CD14-positive monocyte (primary cell): ENCODE measurements around the gene CISH. TPM values are rescaled to one million over a fixed set of nuclear protein-coding genes. Genes with fewer than 3 reads are reported as not detected.
A peak's percentile ranks its signal among the peaks of the same experiment; 100 is the strongest.

Experiments
- DNase-seq, 3 donors: peaks; one replicate each; pipeline ENCODE4 v3.0.0-alpha.2; 2011 to 2022
- H2AFZ ChIP-seq: 2 replicates; pipeline ENCODE4 v1.6.0; 2012; ENCODE audit warnings: mild to moderate bottlenecking, low read depth, low read length, inconsistent platforms; ENCODE audit not compliant: insufficient read depth, poor library complexity, severe bottlenecking
- H3K27ac ChIP-seq, 2 donors: 1 replicate in 1 of 2; 2 replicates in 1 of 2; pipeline ENCODE4 v1.5.1; 2012 to 2013; ENCODE audit warnings: low read length in 2 of 2, control low read depth in 1 of 2, inconsistent platforms in 1 of 2, low read depth in 1 of 2, mild to moderate bottlenecking in 1 of 2
- H3K27me3 ChIP-seq, 2 donors: one replicate each; pipeline versions ENCODE4 v1.6.0 to v1.6.1; 2011 to 2013; ENCODE audit warnings: low read length in 2 of 2; ENCODE audit not compliant: control insufficient read depth in 2 of 2, insufficient read depth in 2 of 2
- H3K36me3 ChIP-seq, 2 donors: replicated peaks in 1 of 2; 1 replicate in 1 of 2; 2 replicates in 1 of 2; pipeline versions ENCODE4 v1.5.1 to v1.6.1; 2012 to 2013; ENCODE audit warnings: low read length in 2 of 2, control low read depth in 1 of 2, inconsistent platforms in 1 of 2, mild to moderate bottlenecking in 1 of 2; ENCODE audit not compliant: insufficient read depth in 2 of 2, control insufficient read depth in 1 of 2
- H3K4me1 ChIP-seq, 2 donors: 1 replicate in 1 of 2; 2 replicates in 1 of 2; pipeline versions ENCODE4 v1.5.1 to v1.6.1; 2012 to 2013; ENCODE audit warnings: low read length in 2 of 2, control low read depth in 1 of 2, inconsistent platforms in 1 of 2, mild to moderate bottlenecking in 1 of 2, moderate library complexity in 1 of 2; ENCODE audit not compliant: insufficient read depth in 2 of 2, control insufficient read depth in 1 of 2
- H3K4me2 ChIP-seq: replicated peaks from 2 replicates; pipeline ENCODE3; 2012; ENCODE audit warnings: low read length, moderate library complexity, mild to moderate bottlenecking; ENCODE audit not compliant: poor library complexity, severe bottlenecking; ENCODE audit errors: extremely low read depth
- H3K4me3 ChIP-seq, 3 experiments: fragments of 200-600 bp in 1 of 3; sonication (generic) in 1 of 3; replicated peaks in 1 of 3; 1 replicate in 2 of 3; 2 replicates in 1 of 3; pipeline ENCODE4 v1.5.1; 2011 to 2013; ENCODE audit warnings: low read length in 3 of 3, mild to moderate bottlenecking in 3 of 3, control low read depth in 2 of 3, low read depth in 2 of 3, inconsistent platforms in 1 of 3, moderate library complexity in 1 of 3
- H3K79me2 ChIP-seq: 2 replicates; pipeline ENCODE4 v1.6.0; 2012; ENCODE audit warnings: mild to moderate bottlenecking, control low read depth, inconsistent platforms, low read length, moderate library complexity; ENCODE audit not compliant: insufficient read depth
- H3K9ac ChIP-seq: 2 replicates; pipeline ENCODE4 v1.6.0; 2017; ENCODE audit warnings: low read length, mild to moderate bottlenecking; ENCODE audit not compliant: insufficient read depth, poor library complexity, severe bottlenecking
- H3K9me3 ChIP-seq, 2 donors: replicated peaks in 1 of 2; 1 replicate in 1 of 2; 2 replicates in 1 of 2; pipeline versions ENCODE4 v1.5.1 to v1.6.1; 2012 to 2013; ENCODE audit warnings: low read length in 2 of 2, control low read depth in 1 of 2; ENCODE audit not compliant: control insufficient read depth in 1 of 2, insufficient read depth in 1 of 2
- H4K20me1 ChIP-seq: 2 replicates; pipeline ENCODE4 v1.6.0; 2012; ENCODE audit warnings: mild to moderate bottlenecking, low read length, control low read depth, moderate library complexity; ENCODE audit not compliant: insufficient read depth
- H3K27ac Mint-ChIP-seq, 7 donors: one replicate each; pipeline ENCODE4 v1.8.0; 2020; ENCODE audit warnings: mild to moderate bottlenecking in 7 of 7, mixed read lengths in 7 of 7, moderate library complexity in 6 of 7, inconsistent platforms in 2 of 7
- H3K27me3 Mint-ChIP-seq, 3 donors: one replicate each; pipeline ENCODE4 v1.8.0; 2021 to 2022; ENCODE audit warnings: low read depth in 3 of 3, mild to moderate bottlenecking in 3 of 3, mixed read lengths in 3 of 3, moderate library complexity in 3 of 3, inconsistent platforms in 1 of 3
- H3K36me3 Mint-ChIP-seq, 2 donors: one replicate each; pipeline ENCODE4 v1.8.0; 2020; ENCODE audit warnings: mixed read lengths in 2 of 2, inconsistent platforms in 1 of 2, mild to moderate bottlenecking in 1 of 2
- H3K4me1 Mint-ChIP-seq: one replicate; pipeline ENCODE4 v1.8.0; 2020; ENCODE audit warnings: mild to moderate bottlenecking, mixed read lengths
- H3K4me3 Mint-ChIP-seq, 2 donors: one replicate each; pipeline ENCODE4 v1.8.0; 2020; ENCODE audit warnings: mild to moderate bottlenecking in 2 of 2, mixed read lengths in 2 of 2, moderate library complexity in 1 of 2
- H3K9me3 Mint-ChIP-seq, 7 donors: one replicate each; pipeline ENCODE4 v1.8.0; 2020 to 2022; ENCODE audit warnings: mixed read lengths in 7 of 7, mild to moderate bottlenecking in 6 of 7, moderate library complexity in 6 of 7, inconsistent platforms in 2 of 7
- CTCF ChIP-seq: fragments of 200-600 bp; IDR thresholded peaks from one replicate; pipeline ENCODE4 v1.8.0; 2022; ENCODE audit warnings: antibody characterized with exemption, mild to moderate bottlenecking
- WGBS: methylation state at CpG from one replicate; pipeline ENCODE4 v1.1.5; 2013; ENCODE audit warnings: missing lambda C conversion rate; ENCODE audit not compliant: insufficient coverage; 5-methylcytosine and 5-hydroxymethylcytosine counted together
- intact Hi-C, 2 donors: fragments of 100-400 bp; cut with micrococcal nuclease; formaldehyde crosslinking; loops; one replicate each; pipeline versions ENCODE4 v1.15.0 to v1.15.1; 2023
- polyA plus RNA-seq, 3 donors: library from polyadenylated mRNA; depleted of rRNA in 1 of 3; unstranded in 2 of 3; stranded (reverse) in 1 of 3; fragments of 300-500 nt in 2 of 3; fragments of >200 nt in 1 of 3; fragmentation: Illumina TruSeq in 2 of 3; gene quantifications; 1 replicate in 2 of 3; 2 replicates in 1 of 3; pipeline ENCODE4 v1.2.3, GENCODE V29; 2012 to 2021

Gene CISH
- polyA plus RNA-seq, 3 donors, result 2.9 to 20.1 (median 6.2) TPM

- no peak overlapping the region for H2AFZ ChIP-seq
- H3K27ac Mint-ChIP-seq, result peak overlapping the region in 2 of 7 donors; percentile 49 to 50
- WGBS, result 90% methylated on average over 2 of the region's 2 CpGs
- H3K79me2 ChIP-seq, result peaks cover 7% of the 10 kb centered on the region
- intact Hi-C loops, result no loop called here
- no peak overlapping the region for H3K9ac ChIP-seq
- no peaks in the 10 kb centered on the region for H3K27me3 ChIP-seq
- no peak overlapping the region for H3K4me2 ChIP-seq
- H4K20me1 ChIP-seq, result peaks cover 100% of the 10 kb centered on the region
- no peak for TF ChIP-seq CTCF
- H3K36me3 Mint-ChIP-seq, result peaks cover 66 to 67% of the 10 kb centered on the region in 2 donors
- peaks cover 8% of the 10 kb centered on the region for H3K4me1 Mint-ChIP-seq
- H3K4me1 ChIP-seq, result no peaks in the 10 kb centered on the region
- H3K27me3 Mint-ChIP-seq, result peaks cover 0 to 1% (median 0%) of the 10 kb centered on the region in 3 donors
- H3K9me3 ChIP-seq, result no peaks in the 10 kb centered on the region
- DNase-seq, result no peak
- no peak overlapping the region for H3K27ac ChIP-seq
- H3K9me3 Mint-ChIP-seq, result no peaks in the 10 kb centered on the region
- H3K4me3 Mint-ChIP-seq, result no peak overlapping the region
- H3K36me3 ChIP-seq, result peaks cover 56 to 67% of the 10 kb centered on the region in 2 donors
- no peak overlapping the region for H3K4me3 ChIP-seq
These were observed 37.4 kb upstream of the CISH start for GRCh38 chr3:50648944-50649343.

GRCh38 chr3:50648313-50648712, 36.7 kb upstream of the CISH start:
- Histone ChIP-seq H3K4me1 (no peaks in the 10 kb centered on the region), H3K9ac (no peak overlapping the region), H3K4me3 (no peak overlapping the region), H3K27ac (no peak overlapping the region), H3K9me3 (no peaks in the 10 kb centered on the region), H3K27me3 (no peaks in the 10 kb centered on the region), H2AFZ (no peak overlapping the region), H3K36me3 (peaks cover 63 to 74% of the 10 kb centered on the region in 2 donors), H4K20me1 (peaks cover 100% of the 10 kb centered on the region), H3K4me2 (no peak overlapping the region), H3K79me2 (peaks cover 14% of the 10 kb centered on the region)
- Mint-ChIP-seq H3K4me3 (no peak overlapping the region), H3K27ac (no peak overlapping the region), H3K4me1 (peaks cover 4% of the 10 kb centered on the region), H3K36me3 (peaks cover 72 to 73% of the 10 kb centered on the region in 2 donors), H3K27me3 (peaks cover 0 to 1% (median 0%) of the 10 kb centered on the region in 3 donors), H3K9me3 (no peaks in the 10 kb centered on the region)
- no peak for TF ChIP-seq CTCF
- DNase-seq, result no peak
- 33% methylated on average over 2 of the region's 6 CpGs for WGBS
- intact Hi-C loops, result no loop called here
